ENCODE measurements around the gene TMEM61.

GRCh38 chr1:54978528-54979326 is 1.7 kb upstream of the TMEM61 start:
- no peak for TF ChIP-seq GATA3 (IDR thresholded peaks at IDR 0.05; ENCODE audit: low read depth, low read length)
- TF ChIP-seq GATA2 (IDR thresholded peaks at IDR 0.05; ENCODE audit: low read depth, low read length): no peak

Data from SH-SY5Y (cell line).